Body of pancreas (tissue), 4 donors: ENCODE data around the gene NHSL1. TPM values are rescaled to one million over a fixed set of nuclear protein-coding genes. Genes with fewer than 3 reads are reported as not detected.
A peak's percentile ranks its signal among the peaks of the same experiment; 100 is the strongest.

ENCODE experiments used
- ATAC-seq: fragments of 150-250 bp; one replicate; pipeline ENCODE4 v1.9.1; 2016
- DNase-seq, 4 donors: peaks; one replicate each; pipeline ENCODE4 v3.0.0-alpha.2; 2019
- H3K27ac ChIP-seq, 4 donors: fragments of 200-600 bp; sonication (generic); 1 replicate in 3 of 4; 2 replicates in 1 of 4; pipeline versions ENCODE4 v1.5.1 to v1.6.1; 2016 to 2019; ENCODE audit warnings: mild to moderate bottlenecking in 1 of 4, mixed read lengths in 1 of 4, moderate library complexity in 1 of 4
- H3K27me3 ChIP-seq, 2 donors: fragments of 200-600 bp; sonication (generic); one replicate each; pipeline ENCODE4 v1.6.0; 2016; ENCODE audit warnings: mild to moderate bottlenecking in 1 of 2
- H3K36me3 ChIP-seq, 2 donors: fragments of 200-600 bp; sonication (generic); replicated peaks in 1 of 2; 2 replicates each; pipeline ENCODE4 v1.5.1; 2016; ENCODE audit warnings: low read depth in 2 of 2; ENCODE audit not compliant: insufficient read depth in 1 of 2
- H3K4me1 ChIP-seq: fragments of 200-600 bp; sonication (generic); one replicate; pipeline ENCODE4 v1.6.0; 2016
- H3K4me3 ChIP-seq, 2 donors: fragments of 200-600 bp; sonication (generic); 1 replicate in 1 of 2; 2 replicates in 1 of 2; pipeline ENCODE4 v1.5.1; 2016 to 2019
- H3K9me3 ChIP-seq, 3 donors: fragments of 200-600 bp; sonication (generic); 1 replicate in 2 of 3; 2 replicates in 1 of 3; pipeline ENCODE4 v1.5.1; 2016
- POLR2A ChIP-seq, 3 donors: fragments of 450-650 bp; IDR thresholded peaks; one replicate each; pipeline ENCODE4 v1.6.1; 2016; ENCODE audit warnings: antibody characterized with exemption in 3 of 3, mild to moderate bottlenecking in 2 of 3
- WGBS, 2 donors: methylation state at CpG; one replicate each; pipeline ENCODE4 v1.1.5; 2017; 5-methylcytosine and 5-hydroxymethylcytosine counted together
- intact Hi-C: fragments of 100-400 bp; cut with DNase I; formaldehyde crosslinking; loops from one replicate; pipeline ENCODE4 v1.15.1; 2023
- total RNA-seq, 2 donors: library from RNA; depleted of rRNA; stranded (reverse); fragments of >200 nt; gene quantifications; one replicate each; pipeline ENCODE4 v1.1.0, GENCODE V29; 2016
- TF ChIP-seq, protein P1 (sequence below), 7 experiments: fragments of 450-650 bp in 4 of 7; fragments of 200-600 bp in 3 of 7; sonication (generic) in 3 of 7; IDR thresholded peaks; one replicate each; pipeline ENCODE4 v1.5.1; 2016 to 2019; ENCODE audit warnings: antibody characterized with exemption in 7 of 7

Gene NHSL1
- total RNA-seq, 2 donors from 2014 or later, result 5.2 to 7.3 TPM

DNA sequence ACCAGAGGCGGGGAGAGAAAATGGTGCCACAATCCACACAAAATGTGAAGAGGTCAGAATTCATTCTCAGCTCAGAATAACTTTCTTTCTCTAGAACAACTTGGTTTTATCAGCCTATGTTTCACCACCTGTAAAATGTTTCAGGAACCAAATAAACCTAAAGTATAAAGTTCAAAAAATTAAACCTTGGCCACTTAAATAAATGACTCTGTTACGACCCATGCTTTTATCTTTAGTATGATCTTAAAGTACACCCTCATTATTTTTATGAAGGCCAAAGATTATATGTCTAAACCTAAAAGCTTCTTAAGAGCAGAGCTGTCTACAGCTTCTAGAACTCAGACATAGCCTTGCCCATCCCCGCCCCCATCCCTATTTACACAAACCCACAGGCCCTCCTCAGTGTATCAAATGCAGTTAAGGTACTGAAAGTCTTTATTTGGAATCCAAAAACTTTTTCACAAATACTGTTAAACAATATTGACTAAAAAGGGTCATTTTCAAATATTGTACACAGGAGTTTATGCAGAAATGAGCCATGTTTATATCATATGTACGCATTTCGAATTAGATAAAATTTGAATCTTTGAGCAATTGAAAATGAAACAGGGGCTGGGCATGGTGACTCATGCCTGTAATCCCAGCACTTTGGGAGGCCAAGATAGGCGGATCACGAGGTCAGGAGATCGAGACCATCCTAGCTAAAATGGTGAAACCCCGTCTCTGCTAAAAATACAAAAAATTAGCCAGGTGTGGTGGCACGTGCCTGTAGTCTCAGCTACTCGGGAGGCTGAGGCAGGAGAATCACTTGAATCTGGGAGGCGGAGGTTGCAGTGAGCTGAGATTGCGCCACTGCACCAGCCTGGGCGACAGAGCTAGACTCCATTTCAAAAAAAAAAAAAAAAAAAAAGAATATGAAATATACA, 5.7 kb upstream of the NHSL1 start:
- no peak for ATAC-seq
- peak overlapping the region in 1 of 4 donors; percentile 51 for H3K27ac ChIP-seq

DNA sequence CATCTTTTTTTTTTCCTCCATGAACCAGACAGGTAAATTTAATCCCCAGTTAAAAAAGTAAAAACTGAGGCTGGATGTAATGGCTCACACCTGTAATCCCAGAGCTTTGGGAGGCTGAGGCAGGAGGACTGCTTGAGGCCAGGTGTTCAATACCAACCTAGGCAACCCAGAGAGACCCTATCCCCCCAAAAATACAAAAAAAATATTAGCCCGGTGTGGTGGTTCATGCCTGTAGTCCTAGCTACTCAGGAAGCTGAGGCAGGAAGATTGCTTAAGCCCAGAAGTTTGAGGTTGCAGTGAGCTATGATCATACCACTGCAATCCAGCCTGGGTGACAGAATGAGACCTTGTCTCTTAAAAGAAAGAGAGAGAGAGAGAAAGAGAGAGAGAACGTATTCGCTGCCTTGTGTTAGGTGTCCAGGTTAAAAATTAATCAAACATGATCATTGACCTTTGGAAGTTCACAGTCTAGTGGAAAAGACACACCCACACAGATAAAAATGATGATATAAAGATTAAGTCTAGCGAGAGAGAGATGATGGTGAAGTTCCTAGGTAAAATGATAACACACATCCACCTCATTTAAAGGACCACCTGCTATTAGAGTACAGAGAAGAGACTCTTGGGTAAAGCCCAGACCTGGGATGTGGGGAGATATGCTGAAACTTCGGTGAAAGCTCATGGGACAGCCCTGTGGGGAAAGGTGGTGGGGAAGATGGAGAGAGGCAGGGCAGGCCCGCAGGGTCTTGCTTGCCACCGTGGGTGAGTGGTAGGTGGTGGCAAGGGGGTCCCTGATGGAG, 4.8 kb upstream of the NHSL1 start:
- Histone ChIP-seq H3K4me1 (peaks cover 84% of the 10 kb centered on the region), H3K9me3 (no peaks in the 10 kb centered on the region), H3K4me3 (no peak overlapping the region), H3K27ac (peak overlapping the region in 3 of 4 donors; percentile 38 to 51 (median 43)), H3K27me3 (no peaks in the 10 kb centered on the region), H3K36me3 (no peaks in the 10 kb centered on the region)
- no peak for DNase-seq
- 36 to 39% methylated on average over 7 of the region's 7 CpGs for WGBS, 2 donors
- peak; percentile 36 for ATAC-seq
- intact Hi-C loops, result no loop called here
- TF ChIP-seq, protein P1, sequence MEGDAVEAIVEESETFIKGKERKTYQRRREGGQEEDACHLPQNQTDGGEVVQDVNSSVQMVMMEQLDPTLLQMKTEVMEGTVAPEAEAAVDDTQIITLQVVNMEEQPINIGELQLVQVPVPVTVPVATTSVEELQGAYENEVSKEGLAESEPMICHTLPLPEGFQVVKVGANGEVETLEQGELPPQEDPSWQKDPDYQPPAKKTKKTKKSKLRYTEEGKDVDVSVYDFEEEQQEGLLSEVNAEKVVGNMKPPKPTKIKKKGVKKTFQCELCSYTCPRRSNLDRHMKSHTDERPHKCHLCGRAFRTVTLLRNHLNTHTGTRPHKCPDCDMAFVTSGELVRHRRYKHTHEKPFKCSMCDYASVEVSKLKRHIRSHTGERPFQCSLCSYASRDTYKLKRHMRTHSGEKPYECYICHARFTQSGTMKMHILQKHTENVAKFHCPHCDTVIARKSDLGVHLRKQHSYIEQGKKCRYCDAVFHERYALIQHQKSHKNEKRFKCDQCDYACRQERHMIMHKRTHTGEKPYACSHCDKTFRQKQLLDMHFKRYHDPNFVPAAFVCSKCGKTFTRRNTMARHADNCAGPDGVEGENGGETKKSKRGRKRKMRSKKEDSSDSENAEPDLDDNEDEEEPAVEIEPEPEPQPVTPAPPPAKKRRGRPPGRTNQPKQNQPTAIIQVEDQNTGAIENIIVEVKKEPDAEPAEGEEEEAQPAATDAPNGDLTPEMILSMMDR (IDR thresholded peaks at IDR 0.05), result no peak
- TF ChIP-seq POLR2A (IDR thresholded peaks at IDR 0.05), result no peak

More for the DNA sequence above, 5.7 kb upstream of the NHSL1 start:
- Histone ChIP-seq H3K4me3 (no peak overlapping the region), H3K36me3 (no peaks in the 10 kb centered on the region), H3K4me1 (peaks cover 79% of the 10 kb centered on the region), H3K9me3 (no peaks in the 10 kb centered on the region), H3K27me3 (no peaks in the 10 kb centered on the region)
- TF ChIP-seq, protein P1 (IDR thresholded peaks at IDR 0.05), result no peak
- no peak for TF ChIP-seq POLR2A (IDR thresholded peaks at IDR 0.05)
- no peak for DNase-seq
- 86 to 89% methylated on average over 14 of the region's 14 CpGs for WGBS, 2 donors
- intact Hi-C loops, result no loop called here

DNA sequence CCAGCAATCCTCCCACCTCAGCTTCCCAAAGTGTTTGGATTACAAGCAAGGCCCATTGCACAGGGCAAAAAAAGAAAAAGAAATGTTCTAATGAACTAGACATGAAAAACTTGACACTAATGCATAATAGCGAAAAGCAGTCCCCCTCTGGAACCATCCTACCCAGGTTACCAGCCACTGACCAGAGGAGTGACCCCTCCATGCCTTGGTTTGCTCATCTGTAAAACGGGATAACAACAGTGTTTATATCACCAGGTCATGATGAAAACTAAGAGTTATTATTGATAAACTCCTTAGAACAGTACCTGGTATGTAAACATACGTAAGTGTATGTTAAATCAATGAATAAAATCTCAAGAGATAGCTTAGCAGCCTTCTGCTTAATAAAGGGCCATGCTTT, 3.3 kb upstream of the NHSL1 start:
- intact Hi-C loops, result no loop called here

DNA sequence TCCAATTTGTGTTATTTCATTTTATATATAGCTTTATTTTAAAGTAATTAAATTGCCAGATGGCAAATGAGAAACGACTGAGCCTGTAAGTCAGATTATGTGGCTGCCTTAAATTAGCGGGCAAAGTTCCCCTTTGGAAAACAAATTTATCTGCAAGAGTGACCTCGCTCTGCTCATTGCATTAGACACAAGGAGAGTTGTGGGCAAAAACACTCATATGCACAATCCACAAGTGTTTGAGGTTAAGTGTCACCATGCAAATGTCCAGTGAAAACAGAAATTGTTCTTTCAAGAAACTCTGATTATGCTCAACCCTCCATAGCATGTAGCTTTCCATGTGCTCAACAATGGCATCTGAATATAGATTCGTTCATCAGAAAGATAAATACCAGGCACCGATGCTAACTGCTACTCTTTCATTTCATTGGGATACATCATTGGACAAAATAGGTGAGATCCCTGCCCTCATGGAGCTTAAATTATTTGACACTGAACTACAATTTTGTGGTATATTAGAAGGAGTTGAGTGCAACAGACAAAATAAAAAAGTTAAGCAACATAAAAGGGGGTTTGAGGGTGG, 1.7 kb upstream of the NHSL1 start:
- WGBS, 2 donors, result 29 to 34% methylated on average over 5 of the region's 5 CpGs
- Histone ChIP-seq H3K9me3 (no peaks in the 10 kb centered on the region), H3K36me3 (no peaks in the 10 kb centered on the region), H3K27ac (peak overlapping the region in 2 of 4 donors; percentile 66 to 68), H3K27me3 (no peaks in the 10 kb centered on the region), H3K4me1 (peaks cover 72% of the 10 kb centered on the region), H3K4me3 (no peak overlapping the region)
- ATAC-seq (no peak), DNase-seq (no peak)
- no peak for TF ChIP-seq POLR2A (IDR thresholded peaks at IDR 0.05)
- TF ChIP-seq, protein P1 (IDR thresholded peaks at IDR 0.05), result no peak
- intact Hi-C loops, result no loop called here

More for the DNA sequence above, 3.3 kb upstream of the NHSL1 start:
- H3K9me3 ChIP-seq, result no peaks in the 10 kb centered on the region
- H3K36me3 ChIP-seq, result no peaks in the 10 kb centered on the region
- H3K27me3 ChIP-seq, result no peaks in the 10 kb centered on the region
- whole genome bisulfite sequencing, 2 donors, result 73 to 79% methylated on average over 3 of the region's 3 CpGs
- H3K4me3 ChIP-seq, result no peak overlapping the region
- TF ChIP-seq POLR2A (IDR thresholded peaks at IDR 0.05), result no peak
- TF ChIP-seq, protein P1 (IDR thresholded peaks at IDR 0.05), result no peak
- DNase-seq, result no peak
- ATAC-seq, result no peak
- peaks cover 74% of the 10 kb centered on the region for H3K4me1 ChIP-seq
- H3K27ac ChIP-seq, result no peak overlapping the region
